Epithelial cell of proximal tubule (primary cell): Measurements from ENCODE around the gene TCP11L2. TPM values are rescaled to one million over a fixed set of nuclear protein-coding genes. Genes with fewer than 3 reads are reported as not detected.
"Not testable (repeated sequence)": the region's sequence is repeated elsewhere in the genome, so short reads cannot be mapped to it uniquely, and the experiment has no call there.

Experiments
- DNase-seq: peaks from one replicate; pipeline ENCODE4 v3.0.0-alpha.2; 2011; ENCODE audit warnings: low read depth
- H3K4me3 ChIP-seq: 2 replicates; pipeline ENCODE4 v1.5.1; 2011; ENCODE audit warnings: low read depth, mild to moderate bottlenecking, low read length
- total RNA-seq: library from RNA; depleted of rRNA; stranded (reverse); fragments of >200 nt; gene quantifications from 2 replicates; pipeline ENCODE4 v1.2.3, GENCODE V29; 2015
- TF ChIP-seq, protein P1 (sequence below): conservative IDR thresholded peaks from 2 replicates; pipeline ENCODE4 v1.5.1; 2012; ENCODE audit warnings: low read depth, mild to moderate bottlenecking, low read length

TCP11L2 gene
- total RNA-seq, 1 donor from 2014 or later, result 2.9 TPM

DNA sequence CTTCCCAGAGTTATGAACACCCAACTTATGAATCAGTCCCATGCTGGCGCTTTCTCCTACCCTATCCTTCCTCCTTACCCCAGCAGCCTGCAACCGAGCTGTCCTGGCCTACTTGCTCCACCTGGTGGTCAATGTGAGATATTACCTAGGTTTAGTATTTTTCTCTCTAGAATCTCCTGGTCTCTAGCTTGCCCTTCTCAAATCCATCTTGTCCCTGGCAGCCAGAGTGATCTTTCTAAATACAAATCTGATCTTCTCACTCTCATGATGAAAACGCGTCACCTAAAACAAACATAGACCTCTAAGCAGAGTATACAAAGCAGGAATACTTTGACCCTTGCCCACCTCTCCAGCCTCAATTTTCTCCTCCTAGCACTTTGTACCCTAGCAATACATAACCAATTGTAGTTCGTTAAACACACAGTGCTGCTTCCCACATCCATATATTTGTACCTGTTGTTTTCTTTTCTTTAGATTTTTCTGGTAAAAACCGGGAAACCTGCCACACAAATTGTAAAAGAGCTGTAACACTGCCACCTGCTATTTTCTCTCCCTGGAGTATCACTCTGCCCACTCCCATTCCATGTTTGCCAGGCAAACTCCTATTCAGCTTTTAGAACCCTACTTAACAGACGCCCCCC is 20.0 kb upstream of the TCP11L2 start:
- DNase-seq, result no peak
- TF ChIP-seq, protein P1, sequence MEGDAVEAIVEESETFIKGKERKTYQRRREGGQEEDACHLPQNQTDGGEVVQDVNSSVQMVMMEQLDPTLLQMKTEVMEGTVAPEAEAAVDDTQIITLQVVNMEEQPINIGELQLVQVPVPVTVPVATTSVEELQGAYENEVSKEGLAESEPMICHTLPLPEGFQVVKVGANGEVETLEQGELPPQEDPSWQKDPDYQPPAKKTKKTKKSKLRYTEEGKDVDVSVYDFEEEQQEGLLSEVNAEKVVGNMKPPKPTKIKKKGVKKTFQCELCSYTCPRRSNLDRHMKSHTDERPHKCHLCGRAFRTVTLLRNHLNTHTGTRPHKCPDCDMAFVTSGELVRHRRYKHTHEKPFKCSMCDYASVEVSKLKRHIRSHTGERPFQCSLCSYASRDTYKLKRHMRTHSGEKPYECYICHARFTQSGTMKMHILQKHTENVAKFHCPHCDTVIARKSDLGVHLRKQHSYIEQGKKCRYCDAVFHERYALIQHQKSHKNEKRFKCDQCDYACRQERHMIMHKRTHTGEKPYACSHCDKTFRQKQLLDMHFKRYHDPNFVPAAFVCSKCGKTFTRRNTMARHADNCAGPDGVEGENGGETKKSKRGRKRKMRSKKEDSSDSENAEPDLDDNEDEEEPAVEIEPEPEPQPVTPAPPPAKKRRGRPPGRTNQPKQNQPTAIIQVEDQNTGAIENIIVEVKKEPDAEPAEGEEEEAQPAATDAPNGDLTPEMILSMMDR, result peak; percentile 87
- no peak overlapping the region for H3K4me3 ChIP-seq

DNA sequence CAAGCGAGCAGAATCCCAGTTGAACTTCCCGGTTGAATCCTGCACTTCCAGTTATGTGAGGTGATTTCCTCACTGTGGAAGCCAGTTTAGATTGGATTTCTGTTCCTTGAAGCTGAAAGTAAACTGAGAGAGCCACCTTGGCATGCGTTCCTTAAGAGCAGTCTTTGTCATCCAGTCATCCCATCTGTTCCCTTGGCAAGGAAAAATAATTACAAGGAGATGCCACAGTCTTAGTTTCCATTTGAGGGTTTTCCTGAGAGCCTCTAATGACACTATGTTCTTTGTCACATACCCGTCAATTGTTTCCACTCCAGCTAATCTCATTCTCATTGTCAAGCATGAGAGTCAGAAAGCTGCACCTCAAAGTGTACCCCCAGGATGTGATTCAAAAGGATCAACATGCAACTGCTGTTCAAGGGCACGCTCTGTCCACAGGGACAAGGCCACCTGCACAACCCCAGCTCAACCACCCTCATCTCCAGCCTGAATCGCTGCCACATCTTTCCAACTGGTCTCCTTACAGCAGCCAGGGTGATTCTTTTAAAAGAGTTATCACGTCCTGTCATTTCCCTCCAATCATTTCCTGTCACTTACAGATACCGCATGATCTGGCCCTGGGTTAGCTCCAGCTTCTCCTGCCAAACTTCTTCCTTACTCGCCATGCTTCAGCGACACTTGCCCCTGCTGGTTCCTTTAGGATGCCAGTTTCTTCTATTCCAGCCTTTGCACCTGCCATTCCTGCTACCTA is 18.0 kb upstream of the TCP11L2 start:
- H3K4me3 ChIP-seq, result no peak overlapping the region
- TF ChIP-seq, protein P1, result no peak
- DNase-seq, result no peak

DNA sequence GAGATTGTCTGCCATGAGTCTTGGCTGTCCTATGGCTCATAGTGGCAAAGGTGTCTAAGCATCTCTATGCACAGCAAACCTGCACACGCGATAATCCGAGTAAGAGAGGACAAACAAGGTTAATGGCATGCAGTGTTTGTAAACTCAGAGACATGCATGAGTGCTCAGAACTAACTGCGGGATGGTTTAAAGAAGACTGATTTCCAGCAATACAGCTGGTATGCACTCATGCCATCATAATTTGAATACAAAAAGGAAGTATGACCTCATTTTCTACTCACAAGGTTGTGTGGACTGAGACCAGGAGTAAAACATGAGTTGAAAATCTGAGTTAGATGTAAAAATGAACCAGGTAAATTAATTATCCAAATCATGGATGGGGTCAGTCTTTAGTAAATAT is 16.6 kb upstream of the TCP11L2 start:
- no peak overlapping the region for H3K4me3 ChIP-seq
- TF ChIP-seq, protein P1, result no peak
- DNase-seq, result no peak

GRCh38 chr12:106286576-106287162 is 15.9 kb upstream of the TCP11L2 start:
- DNase-seq, H3K4me3 ChIP-seq: not testable (repeated sequence)

DNA sequence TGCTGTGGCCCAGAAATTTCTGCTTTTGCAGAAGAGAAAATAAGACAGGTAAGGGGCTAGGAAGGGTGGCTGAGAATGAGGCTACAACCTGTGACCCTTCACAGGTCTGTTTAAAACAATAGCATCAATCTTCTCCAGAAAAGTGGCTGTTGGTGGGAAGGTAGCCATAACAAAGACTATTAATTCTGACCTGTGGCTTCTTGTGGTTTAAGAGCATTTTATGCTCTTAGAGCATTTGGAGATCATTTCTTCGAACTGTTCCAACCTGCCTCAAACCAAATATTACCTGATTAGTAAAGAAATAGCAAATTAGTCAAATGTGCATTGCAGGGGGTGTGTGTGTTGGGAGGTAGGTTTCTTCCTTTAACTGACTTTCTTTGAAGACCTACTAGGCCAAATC is 15.2 kb upstream of the TCP11L2 start:
- no peak for DNase-seq
- TF ChIP-seq, protein P1, result no peak
- no peak overlapping the region for H3K4me3 ChIP-seq

DNA sequence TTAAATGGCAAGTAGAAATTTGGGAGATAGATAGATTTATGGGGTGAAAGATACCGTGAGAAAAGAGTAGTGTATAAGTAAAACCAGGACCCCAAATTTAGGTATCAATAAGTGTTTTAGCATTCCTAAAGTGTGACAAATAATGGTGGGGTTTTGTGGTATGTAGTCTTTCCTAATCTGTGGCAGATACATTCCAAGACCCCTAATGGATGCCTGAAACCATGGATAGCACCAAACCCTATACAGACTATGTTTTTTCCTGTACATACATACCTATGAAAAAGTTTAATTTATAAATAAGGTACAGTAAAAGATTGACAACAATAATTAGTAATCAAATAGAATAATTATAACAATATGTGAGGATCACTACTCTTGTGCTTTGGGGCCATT is 14.4 kb upstream of the TCP11L2 start:
- no peak for DNase-seq
- TF ChIP-seq, protein P1, result no peak
- H3K4me3 ChIP-seq, result no peak overlapping the region

DNA sequence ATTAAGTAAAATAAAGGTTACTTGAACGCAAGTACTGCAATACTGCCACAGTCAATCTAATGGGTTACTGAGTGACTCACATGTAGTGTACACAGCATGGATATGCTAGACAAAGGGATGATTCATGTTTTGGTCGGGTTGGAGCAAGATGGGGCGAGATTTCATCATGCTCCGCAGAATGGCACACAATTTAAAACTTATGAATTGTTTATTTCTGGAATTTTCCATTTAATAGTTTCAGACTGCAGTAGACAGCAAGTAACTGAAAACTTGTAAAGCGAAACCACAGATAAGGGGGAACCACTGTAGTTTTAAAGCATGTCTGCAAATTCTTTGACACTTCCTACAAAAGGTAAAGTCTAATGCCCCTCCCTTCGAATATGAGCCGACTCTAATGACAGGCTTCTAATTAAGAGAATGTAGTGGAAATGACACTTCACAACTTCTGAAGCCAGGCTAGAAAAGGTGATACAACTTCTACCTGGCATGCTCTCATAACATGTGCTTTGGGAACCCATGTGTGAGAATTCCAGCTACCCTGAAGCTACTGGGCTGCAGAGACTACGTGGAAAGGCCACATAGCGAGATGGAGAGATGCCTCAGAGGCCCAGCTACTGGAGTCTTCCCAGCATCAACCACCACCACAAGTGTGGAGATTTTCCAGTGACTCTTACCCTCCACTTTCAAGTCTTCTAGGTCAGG is 13.9 kb upstream of the TCP11L2 start:
- H3K4me3 ChIP-seq, result no peak overlapping the region
- TF ChIP-seq, protein P1, result no peak
- DNase-seq, result no peak
